GM23338 (cell line): ENCODE measurements around the gene APOBEC3B. TPM values are rescaled to one million over a fixed set of nuclear protein-coding genes. Genes with fewer than 3 reads are reported as not detected.
"Not testable (repeated sequence)": the region's sequence is repeated elsewhere in the genome, so short reads cannot be mapped to it uniquely, and the experiment has no call there.

Experiments used
- ATAC-seq: fragments of 200-7000 bp; cut with Tn5 transposase; 3 replicates; pipeline ENCODE4 v1.9.1; 2020
- DNase-seq: peaks from one replicate; pipeline ENCODE4 v3.0.0-alpha.2; 2015; ENCODE audit warnings: low spot score
- H2AFZ ChIP-seq: fragments of 200-600 bp; sonication (generic); 2 replicates; pipeline ENCODE4 v1.8.0; 2016; ENCODE audit warnings: antibody characterized with exemption, mild to moderate bottlenecking, moderate library complexity
- H3F3A ChIP-seq: fragments of 200-600 bp; sonication (generic); replicated peaks from 2 replicates; pipeline ENCODE4 v1.8.0; 2017; ENCODE audit warnings: antibody characterized with exemption, mixed run types, low read depth
- H3K27ac ChIP-seq: fragments of 200-600 bp; sonication (generic); 2 replicates; pipeline ENCODE4 v1.6.1; 2016; ENCODE audit warnings: low read depth
- H3K27me3 ChIP-seq: fragments of 200-600 bp; sonication (generic); 2 replicates; pipeline ENCODE4 v1.8.0; 2016; ENCODE audit warnings: mild to moderate bottlenecking, mixed run types, moderate library complexity; ENCODE audit not compliant: insufficient read depth
- H3K36me3 ChIP-seq: fragments of 200-600 bp; sonication (generic); 2 replicates; pipeline ENCODE4 v1.8.0; 2016; ENCODE audit warnings: mild to moderate bottlenecking; ENCODE audit not compliant: insufficient read depth
- H3K4me1 ChIP-seq: fragments of 200-600 bp; sonication (generic); 2 replicates; pipeline ENCODE4 v1.8.0; 2016; ENCODE audit warnings: mild to moderate bottlenecking, moderate library complexity; ENCODE audit not compliant: insufficient read depth
- H3K4me2 ChIP-seq: fragments of 200-600 bp; sonication (generic); 2 replicates; pipeline ENCODE4 v1.7.1; 2017; ENCODE audit warnings: mixed run types
- H3K4me3 ChIP-seq: fragments of 200-600 bp; sonication (generic); 2 replicates; pipeline ENCODE4 v1.6.1; 2016; ENCODE audit warnings: mixed run types
- H3K79me2 ChIP-seq: fragments of 200-600 bp; sonication (generic); replicated peaks from 2 replicates; pipeline ENCODE4 v1.8.0; 2017; ENCODE audit warnings: mild to moderate bottlenecking; ENCODE audit not compliant: insufficient read depth
- H3K9me2 ChIP-seq: fragments of 200-600 bp; sonication (generic); 2 replicates; pipeline ENCODE4 v1.8.0; 2017; ENCODE audit not compliant: insufficient read depth
- H4K20me1 ChIP-seq: fragments of 200-600 bp; sonication (generic); replicated peaks from 2 replicates; pipeline ENCODE4 v1.8.0; 2017; ENCODE audit warnings: mild to moderate bottlenecking; ENCODE audit not compliant: insufficient read depth
- H3K27ac Mint-ChIP-seq: 2 replicates; pipeline ENCODE4 v1.8.0; 2020; ENCODE audit warnings: inconsistent platforms, mild to moderate bottlenecking, moderate library complexity, mixed read lengths
- H3K27me3 Mint-ChIP-seq: 3 replicates; pipeline ENCODE4 v1.8.0; 2022; ENCODE audit warnings: low read depth, mild to moderate bottlenecking, moderate library complexity, mixed read lengths, inconsistent platforms; ENCODE audit not compliant: insufficient read depth, poor library complexity
- H3K36me3 Mint-ChIP-seq: 3 replicates; pipeline ENCODE4 v1.8.0; 2021; ENCODE audit warnings: low read depth, mild to moderate bottlenecking, inconsistent platforms, moderate library complexity, mixed read lengths
- H3K4me1 Mint-ChIP-seq: 3 replicates; pipeline ENCODE4 v1.8.0; 2020; ENCODE audit warnings: mild to moderate bottlenecking, inconsistent platforms, mixed read lengths
- H3K4me3 Mint-ChIP-seq: 3 replicates; pipeline ENCODE4 v1.8.0; 2021; ENCODE audit warnings: moderate library complexity, mild to moderate bottlenecking, inconsistent platforms, mixed read lengths
- H3K9me3 Mint-ChIP-seq: 3 replicates; pipeline ENCODE4 v1.8.0; 2020; ENCODE audit warnings: moderate library complexity, mild to moderate bottlenecking, inconsistent platforms, mixed read lengths
- CREB1 ChIP-seq: fragments of 250-450 bp; sonication (Bioruptor Pico); IDR thresholded peaks from 2 replicates; pipeline ENCODE4 v1.5.0; 2020; ENCODE audit warnings: low read depth, mild to moderate bottlenecking, moderate library complexity
- POLR2AphosphoS5 ChIP-seq: IDR thresholded peaks from 2 replicates; pipeline ENCODE4 v1.6.1; 2016; ENCODE audit warnings: antibody characterized with exemption, low read depth
- STAT1 ChIP-seq: IDR thresholded peaks from one replicate; pipeline ENCODE4 v1.6.1; 2016; ENCODE audit warnings: antibody characterized with exemption; ENCODE audit not compliant: unreplicated experiment
- ZNF331 ChIP-seq: fragments of 250-450 bp; sonication (Bioruptor Pico); IDR thresholded peaks from 2 replicates; pipeline ENCODE4 v1.5.0; 2020; ENCODE audit warnings: low read depth, mild to moderate bottlenecking, moderate library complexity
- polyA plus RNA-seq: library from polyadenylated mRNA; unstranded; fragments of >200 nt; fragmentation: Nextera tagmentation; extraction: Ambion mirVana; gene quantifications from 2 replicates; pipeline ENCODE4 v1.2.1, GENCODE V29; 2016
- total RNA-seq: library from RNA; depleted of rRNA; stranded (reverse); fragments of >200 nt; shearing (Covaris generic); gene quantifications from 2 replicates; pipeline ENCODE4 v1.2.3, GENCODE V29; 2014
- TF ChIP-seq, protein P1 (sequence below), 2 experiments: fragments of 200-600 bp in 1 of 2; sonication (generic) in 1 of 2; conservative IDR thresholded peaks; 2 replicates each; pipeline versions ENCODE4 v1.5.1 to v1.6.1; 2016 to 2017; ENCODE audit warnings: antibody characterized with exemption in 2 of 2, low read depth in 2 of 2, mild to moderate bottlenecking in 2 of 2, moderate library complexity in 1 of 2
- TF ChIP-seq, protein P2 (sequence below): IDR thresholded peaks from 2 replicates; pipeline ENCODE4 v1.6.1; 2016; ENCODE audit warnings: antibody characterized with exemption
- TF ChIP-seq, protein P3 (sequence below): IDR thresholded peaks from one replicate; pipeline ENCODE4 v1.6.1; 2018; ENCODE audit warnings: antibody characterized with exemption; ENCODE audit not compliant: unreplicated experiment

Gene APOBEC3B
- total and polyA plus RNA-seq, 2 experiments from 2014 or later = 7.0 to 9.2 TPM

GRCh38 chr22:39030705-39031104 lies 48.6 kb downstream of the APOBEC3B start (continued):
- TF ChIP-seq ZNF331 (CRISPR knock-in tag) = no peak
- no peak for TF ChIP-seq STAT1
- TF ChIP-seq, protein P1, sequence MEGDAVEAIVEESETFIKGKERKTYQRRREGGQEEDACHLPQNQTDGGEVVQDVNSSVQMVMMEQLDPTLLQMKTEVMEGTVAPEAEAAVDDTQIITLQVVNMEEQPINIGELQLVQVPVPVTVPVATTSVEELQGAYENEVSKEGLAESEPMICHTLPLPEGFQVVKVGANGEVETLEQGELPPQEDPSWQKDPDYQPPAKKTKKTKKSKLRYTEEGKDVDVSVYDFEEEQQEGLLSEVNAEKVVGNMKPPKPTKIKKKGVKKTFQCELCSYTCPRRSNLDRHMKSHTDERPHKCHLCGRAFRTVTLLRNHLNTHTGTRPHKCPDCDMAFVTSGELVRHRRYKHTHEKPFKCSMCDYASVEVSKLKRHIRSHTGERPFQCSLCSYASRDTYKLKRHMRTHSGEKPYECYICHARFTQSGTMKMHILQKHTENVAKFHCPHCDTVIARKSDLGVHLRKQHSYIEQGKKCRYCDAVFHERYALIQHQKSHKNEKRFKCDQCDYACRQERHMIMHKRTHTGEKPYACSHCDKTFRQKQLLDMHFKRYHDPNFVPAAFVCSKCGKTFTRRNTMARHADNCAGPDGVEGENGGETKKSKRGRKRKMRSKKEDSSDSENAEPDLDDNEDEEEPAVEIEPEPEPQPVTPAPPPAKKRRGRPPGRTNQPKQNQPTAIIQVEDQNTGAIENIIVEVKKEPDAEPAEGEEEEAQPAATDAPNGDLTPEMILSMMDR (conservative IDR thresholded peaks at IDR 0.05; ENCODE audit: low read depth in 2 of 2) = no peak
- TF ChIP-seq, protein P2, sequence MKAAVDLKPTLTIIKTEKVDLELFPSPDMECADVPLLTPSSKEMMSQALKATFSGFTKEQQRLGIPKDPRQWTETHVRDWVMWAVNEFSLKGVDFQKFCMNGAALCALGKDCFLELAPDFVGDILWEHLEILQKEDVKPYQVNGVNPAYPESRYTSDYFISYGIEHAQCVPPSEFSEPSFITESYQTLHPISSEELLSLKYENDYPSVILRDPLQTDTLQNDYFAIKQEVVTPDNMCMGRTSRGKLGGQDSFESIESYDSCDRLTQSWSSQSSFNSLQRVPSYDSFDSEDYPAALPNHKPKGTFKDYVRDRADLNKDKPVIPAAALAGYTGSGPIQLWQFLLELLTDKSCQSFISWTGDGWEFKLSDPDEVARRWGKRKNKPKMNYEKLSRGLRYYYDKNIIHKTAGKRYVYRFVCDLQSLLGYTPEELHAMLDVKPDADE = no peak
- TF ChIP-seq CREB1 (CRISPR knock-in tag) = no peak
- no peak for TF ChIP-seq POLR2AphosphoS5
- TF ChIP-seq, protein P3, sequence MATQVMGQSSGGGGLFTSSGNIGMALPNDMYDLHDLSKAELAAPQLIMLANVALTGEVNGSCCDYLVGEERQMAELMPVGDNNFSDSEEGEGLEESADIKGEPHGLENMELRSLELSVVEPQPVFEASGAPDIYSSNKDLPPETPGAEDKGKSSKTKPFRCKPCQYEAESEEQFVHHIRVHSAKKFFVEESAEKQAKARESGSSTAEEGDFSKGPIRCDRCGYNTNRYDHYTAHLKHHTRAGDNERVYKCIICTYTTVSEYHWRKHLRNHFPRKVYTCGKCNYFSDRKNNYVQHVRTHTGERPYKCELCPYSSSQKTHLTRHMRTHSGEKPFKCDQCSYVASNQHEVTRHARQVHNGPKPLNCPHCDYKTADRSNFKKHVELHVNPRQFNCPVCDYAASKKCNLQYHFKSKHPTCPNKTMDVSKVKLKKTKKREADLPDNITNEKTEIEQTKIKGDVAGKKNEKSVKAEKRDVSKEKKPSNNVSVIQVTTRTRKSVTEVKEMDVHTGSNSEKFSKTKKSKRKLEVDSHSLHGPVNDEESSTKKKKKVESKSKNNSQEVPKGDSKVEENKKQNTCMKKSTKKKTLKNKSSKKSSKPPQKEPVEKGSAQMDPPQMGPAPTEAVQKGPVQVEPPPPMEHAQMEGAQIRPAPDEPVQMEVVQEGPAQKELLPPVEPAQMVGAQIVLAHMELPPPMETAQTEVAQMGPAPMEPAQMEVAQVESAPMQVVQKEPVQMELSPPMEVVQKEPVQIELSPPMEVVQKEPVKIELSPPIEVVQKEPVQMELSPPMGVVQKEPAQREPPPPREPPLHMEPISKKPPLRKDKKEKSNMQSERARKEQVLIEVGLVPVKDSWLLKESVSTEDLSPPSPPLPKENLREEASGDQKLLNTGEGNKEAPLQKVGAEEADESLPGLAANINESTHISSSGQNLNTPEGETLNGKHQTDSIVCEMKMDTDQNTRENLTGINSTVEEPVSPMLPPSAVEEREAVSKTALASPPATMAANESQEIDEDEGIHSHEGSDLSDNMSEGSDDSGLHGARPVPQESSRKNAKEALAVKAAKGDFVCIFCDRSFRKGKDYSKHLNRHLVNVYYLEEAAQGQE = no peak

DNA sequence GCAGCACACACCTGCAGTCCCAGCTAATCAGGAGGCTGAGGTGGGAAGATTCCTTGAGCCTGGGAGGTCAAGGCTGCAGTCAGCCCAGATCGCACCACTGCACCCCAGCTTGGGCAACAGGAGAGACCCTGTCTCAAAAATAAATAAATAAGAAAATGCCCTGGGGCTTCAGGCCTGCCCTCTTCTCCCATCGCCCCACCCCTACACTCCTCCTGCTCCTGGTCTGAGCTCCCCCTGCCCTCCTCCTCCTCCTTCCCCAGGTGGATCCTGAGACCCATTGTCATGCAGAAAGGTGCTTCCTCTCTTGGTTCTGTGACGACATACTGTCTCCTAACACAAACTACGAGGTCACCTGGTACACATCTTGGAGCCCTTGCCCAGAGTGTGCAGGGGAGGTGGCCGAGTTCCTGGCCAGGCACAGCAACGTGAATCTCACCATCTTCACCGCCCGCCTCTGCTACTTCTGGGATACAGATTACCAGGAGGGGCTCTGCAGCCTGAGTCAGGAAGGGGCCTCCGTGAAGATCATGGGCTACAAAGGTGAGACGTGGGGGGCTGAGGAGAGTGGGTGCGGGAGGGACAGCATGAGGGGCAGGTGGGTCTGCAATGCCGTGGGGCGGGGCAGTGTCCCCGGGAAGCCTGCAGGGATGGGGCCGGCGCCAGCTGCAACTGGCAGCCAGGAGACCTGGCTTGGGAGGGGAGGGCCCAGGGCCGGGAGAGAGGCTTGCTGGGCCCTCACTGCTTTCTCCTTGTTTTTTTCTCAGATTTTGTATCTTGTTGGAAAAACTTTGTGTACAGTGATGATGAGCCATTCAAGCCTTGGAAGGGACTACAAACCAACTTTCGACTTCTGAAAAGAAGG lies 49.5 kb downstream of the APOBEC3B start:
- not testable (repeated sequence) for H3K79me2 ChIP-seq, H3F3A ChIP-seq, H3K27me3 ChIP-seq, H2AFZ ChIP-seq, H3K9me3 Mint-ChIP-seq, H3K36me3 ChIP-seq, H3K9me2 ChIP-seq, H4K20me1 ChIP-seq
- H3K4me2 ChIP-seq = peak overlapping the region; percentile 73
- H3K4me3 ChIP-seq = peak overlapping the region; percentile 39; the same call in 1 of the 2 replicates
- DNase-seq = peak; percentile 75
- Mint-ChIP-seq H3K27me3 (peaks cover 15% of the 10 kb centered on the region), H3K4me1 (peaks cover 42% of the 10 kb centered on the region), H3K27ac (peak overlapping the region; percentile 99), H3K36me3 (peaks cover 17% of the 10 kb centered on the region; the same call in 2 of the 3 replicates), H3K4me3 (peak overlapping the region; percentile 71)
- 0 out of 2 replicates have a peak overlapping the region, but pooled peaks have one; percentile 39 for H3K27ac ChIP-seq
- H3K4me1 ChIP-seq = peaks cover 23% of the 10 kb centered on the region
- peak; percentile 54; the same call in 1 of the 2 replicates for TF ChIP-seq CREB1 (CRISPR knock-in tag)
- peak; percentile 83 for ATAC-seq
